ENCODE measurements around the gene LAMA1. TPM values are rescaled to one million over a fixed set of nuclear protein-coding genes. Genes with fewer than 3 reads are reported as not detected.

The LAMA1 gene
- total and polyA plus RNA-seq, 2 of the 8 experiments (the other 6 are each of a cell fraction or from before 2014, with no cell fraction given): 30.4 to 48.7 TPM

DNA sequence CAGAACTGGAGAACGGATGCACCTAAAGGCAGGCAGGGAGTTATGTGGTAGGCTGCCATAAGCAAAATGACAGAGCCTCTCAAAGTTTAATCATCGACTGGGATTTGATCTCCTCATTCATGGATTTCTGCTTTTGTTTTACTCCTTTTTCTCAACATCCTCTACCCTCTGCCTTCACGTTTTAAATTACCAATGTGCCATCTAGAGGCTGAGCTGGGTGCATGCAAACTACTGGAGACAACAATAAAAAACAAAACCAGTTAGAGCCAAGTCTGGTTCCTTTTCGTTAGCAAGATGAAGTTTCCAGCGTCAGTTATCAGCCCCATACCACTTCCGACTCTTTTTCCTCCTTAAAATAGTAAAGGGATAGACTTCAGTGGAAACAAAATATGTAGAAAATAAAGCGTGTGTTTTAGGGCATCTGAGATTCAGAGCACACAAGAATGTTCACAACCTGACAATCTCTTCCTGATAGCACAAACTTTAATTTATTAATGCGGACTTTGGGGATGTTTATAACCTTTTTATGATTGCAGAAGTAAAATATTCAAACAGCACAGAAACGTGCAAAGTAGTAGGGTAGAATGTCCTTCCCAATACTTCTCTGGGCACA lies 117.0 kb downstream of the LAMA1 start:
- no peak overlapping the region for H3K18ac ChIP-seq (ENCODE audit: extremely low read depth, low read length)
- FAIRE-seq: peak; percentile 91
- no peak overlapping the region for H3K56ac ChIP-seq (replicated peaks; ENCODE audit: insufficient read length, low read depth, low read length)
- 68% methylated on average over 9 of the region's 9 CpGs; no CpG with 5 or more reads in 1 of the 2 experiments for WGBS, 2 experiments (ENCODE audit: extremely low coverage in 1 of 2, insufficient coverage in 1 of 2, insufficient read length in 1 of 2, insufficient replicate concordance in 2 of 2, low coverage in 1 of 2, low lambda C conversion rate in 2 of 2, missing lambda C conversion rate in 1 of 2)
- no peak for TF ChIP-seq EGR1 (IDR thresholded peaks at IDR 0.05; ENCODE audit: borderline replicate concordance, low read depth, low read length)
- TF ChIP-seq, protein P1, sequence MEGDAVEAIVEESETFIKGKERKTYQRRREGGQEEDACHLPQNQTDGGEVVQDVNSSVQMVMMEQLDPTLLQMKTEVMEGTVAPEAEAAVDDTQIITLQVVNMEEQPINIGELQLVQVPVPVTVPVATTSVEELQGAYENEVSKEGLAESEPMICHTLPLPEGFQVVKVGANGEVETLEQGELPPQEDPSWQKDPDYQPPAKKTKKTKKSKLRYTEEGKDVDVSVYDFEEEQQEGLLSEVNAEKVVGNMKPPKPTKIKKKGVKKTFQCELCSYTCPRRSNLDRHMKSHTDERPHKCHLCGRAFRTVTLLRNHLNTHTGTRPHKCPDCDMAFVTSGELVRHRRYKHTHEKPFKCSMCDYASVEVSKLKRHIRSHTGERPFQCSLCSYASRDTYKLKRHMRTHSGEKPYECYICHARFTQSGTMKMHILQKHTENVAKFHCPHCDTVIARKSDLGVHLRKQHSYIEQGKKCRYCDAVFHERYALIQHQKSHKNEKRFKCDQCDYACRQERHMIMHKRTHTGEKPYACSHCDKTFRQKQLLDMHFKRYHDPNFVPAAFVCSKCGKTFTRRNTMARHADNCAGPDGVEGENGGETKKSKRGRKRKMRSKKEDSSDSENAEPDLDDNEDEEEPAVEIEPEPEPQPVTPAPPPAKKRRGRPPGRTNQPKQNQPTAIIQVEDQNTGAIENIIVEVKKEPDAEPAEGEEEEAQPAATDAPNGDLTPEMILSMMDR (IDR thresholded peaks at IDR 0.05; ENCODE audit: control extremely low read depth in 1 of 3, insufficient read depth in 1 of 3, low read depth in 1 of 3, low read length in 3 of 3): peak in 2 of 3 experiments; percentile 48 to 64; a peak in 2 of 4 replicates
- no peak for TF ChIP-seq RNF2 (IDR thresholded peaks at IDR 0.05; ENCODE audit: borderline replicate concordance, low read depth, low read length, missing control alignments, poor library complexity, severe bottlenecking)
- TF ChIP-seq CHD2 (IDR thresholded peaks at IDR 0.05; ENCODE audit: low read length): no peak
- TF ChIP-seq MAFK (IDR thresholded peaks at IDR 0.05; ENCODE audit: low read depth, low read length): no peak
- TF ChIP-seq SP1 (IDR thresholded peaks at IDR 0.05; ENCODE audit: low read depth, low read length): no peak
- peak; percentile 52 to 54 for TF ChIP-seq RAD21 (IDR thresholded peaks at IDR 0.05 in 1 of 2, conservative IDR thresholded peaks at IDR 0.05 in 1 of 2; ENCODE audit: low read depth in 2 of 2, low read length in 2 of 2)
- no peak overlapping the region for H3K4ac ChIP-seq (replicated peaks; ENCODE audit: insufficient read length, low read depth, low read length)
- no peak overlapping the region for H4K91ac ChIP-seq (replicated peaks; ENCODE audit: insufficient read length, low read length)
- no peaks in the 10 kb centered on the region for H3K79me1 ChIP-seq (ENCODE audit: low read depth, low read length)
- H3K27me3 ChIP-seq (replicated peaks in 1 of 4; ENCODE audit: control insufficient read depth in 3 of 4, extremely low read depth in 1 of 4, insufficient read depth in 3 of 4, low read length in 3 of 4): no peaks in the 10 kb centered on the region
- H2BK12ac ChIP-seq (ENCODE audit: low read depth, low read length): no peak overlapping the region
- no peak overlapping the region for H2AK5ac ChIP-seq (ENCODE audit: low read depth, low read length)
- H3K9ac ChIP-seq (replicated peaks in 1 of 4; ENCODE audit: extremely low read depth in 1 of 4, low read depth in 3 of 4, low read length in 3 of 4): no peak overlapping the region
- no peaks in the 10 kb centered on the region for H4K20me1 ChIP-seq (replicated peaks in 1 of 2; ENCODE audit: control insufficient read depth in 1 of 2, insufficient read depth in 2 of 2, low read length in 2 of 2)
- H3K36me3 ChIP-seq (ENCODE audit: control insufficient read depth in 2 of 4, insufficient read depth in 4 of 4, low read length in 3 of 4): peaks cover 5 to 24% (median 10%) of the 10 kb centered on the region in 4 experiments; a peak in 6 of 8 replicates
- H3K4me1 ChIP-seq (replicated peaks in 1 of 4; ENCODE audit: control insufficient read depth in 3 of 4, insufficient read depth in 4 of 4, low read length in 3 of 4): peaks cover 0 to 3% (median 0%) of the 10 kb centered on the region in 4 experiments; a peak in 4 of 7 replicates
- H3K14ac ChIP-seq (ENCODE audit: insufficient read length): no peak overlapping the region
- peak overlapping the region; percentile 46; the same call in 1 of the 2 replicates for H2BK5ac ChIP-seq (ENCODE audit: low read depth, low read length)
- DNase-seq (ENCODE audit: low read depth in 1 of 2, low spot score in 2 of 2): no peak
- H3K4me3 ChIP-seq (ENCODE audit: extremely low read depth in 1 of 4, insufficient read depth in 2 of 4, low read depth in 3 of 4, low read length in 4 of 4): no peak overlapping the region
- no peak overlapping the region for H2BK15ac ChIP-seq (ENCODE audit: low read length)
- no peak overlapping the region for H2AFZ ChIP-seq (ENCODE audit: low read length)
- H3K4me2 ChIP-seq (ENCODE audit: insufficient read depth in 1 of 2, low read depth in 2 of 2, low read length in 2 of 2): no peak overlapping the region
- no peak overlapping the region for H4K8ac ChIP-seq (ENCODE audit: extremely low read depth, insufficient read depth, low read length)
- no peak overlapping the region for H3K23ac ChIP-seq (ENCODE audit: insufficient read length)
- no peaks in the 10 kb centered on the region for H3K9me3 ChIP-seq (ENCODE audit: insufficient read depth in 2 of 2, low read depth in 1 of 2, low read length in 1 of 2)
- ChIA-PET POLR2A (ENCODE audit: partially characterized antibody) (no interaction called here), CTCF (ENCODE audit: partially characterized antibody) (interaction anchor here (0.7 to 2.6 kb wide), 8 partner anchors 10 to 80 kb away, joined by 3 to 15 read pairs (median 4); no protein-coding TSS in a partner anchor)
- no peak overlapping the region for H2BK120ac ChIP-seq (replicated peaks; ENCODE audit: low read depth, low read length)
- no peak overlapping the region for H3K27ac ChIP-seq (ENCODE audit: low read depth, low read length)
- H3K79me2 ChIP-seq (ENCODE audit: control insufficient read depth in 1 of 2, insufficient read depth in 2 of 2, low read length in 2 of 2): no peaks in the 10 kb centered on the region
- H2BK20ac ChIP-seq (ENCODE audit: low read length): no peak overlapping the region
- no peak overlapping the region for H4K5ac ChIP-seq (ENCODE audit: insufficient read length, low read depth, low read length)
- H3K23me2 ChIP-seq (ENCODE audit: low read depth, low read length): 0 out of 2 replicates have a peak, but pooled peaks cover 2% of the 10 kb centered on the region

Measured in H1 (cell line).